HepG2 (cell line): ENCODE measurements around the gene ST3GAL2. TPM values are rescaled to one million over a fixed set of nuclear protein-coding genes. Genes with fewer than 3 reads are reported as not detected.

Source experiments
- ATAD3A ChIP-seq: sonication (generic); formaldehyde crosslinking; IDR thresholded peaks from 2 replicates; pipeline ENCODE4 v1.4.0; 2020; ENCODE audit warnings: missing genetic modification reagents
- KDM6A ChIP-seq: IDR thresholded peaks from 2 replicates; pipeline ENCODE4 v1.6.1; 2016; ENCODE audit warnings: low read depth
- KMT2B ChIP-seq: IDR thresholded peaks from 2 replicates; pipeline ENCODE4 v1.6.1; 2016; ENCODE audit warnings: missing genetic modification reagents, missing compliant biosample characterization
- NFIB ChIP-seq: sonication (generic); formaldehyde crosslinking; IDR thresholded peaks from 2 replicates; pipeline ENCODE4 v1.9.0; 2021; ENCODE audit warnings: missing genetic modification reagents, mild to moderate bottlenecking, borderline replicate concordance
- NFYC ChIP-seq: IDR thresholded peaks from 2 replicates; pipeline ENCODE4 v1.6.1; 2016; ENCODE audit warnings: missing genetic modification reagents, missing compliant biosample characterization
- PHF21A ChIP-seq: sonication (generic); formaldehyde crosslinking; IDR thresholded peaks from 2 replicates; pipeline ENCODE4 v1.5.0; 2020; ENCODE audit warnings: mild to moderate bottlenecking, missing genetic modification reagents
- SMARCC2 ChIP-seq: fragments of 450-650 bp; IDR thresholded peaks from 2 replicates; pipeline ENCODE4 v1.6.1; 2017; ENCODE audit warnings: antibody characterized with exemption, mild to moderate bottlenecking
- TFDP1 ChIP-seq: IDR thresholded peaks from 2 replicates; pipeline ENCODE4 v1.6.1; 2016; ENCODE audit warnings: missing compliant biosample characterization, missing genetic modification reagents, borderline replicate concordance
- ZBTB7A ChIP-seq: sonication (generic); formaldehyde crosslinking; IDR thresholded peaks from 2 replicates; pipeline ENCODE4 v1.8.0; 2022; ENCODE audit warnings: mild to moderate bottlenecking, missing genetic modification reagents
- ZBTB8A ChIP-seq: sonication (generic); formaldehyde crosslinking; IDR thresholded peaks from 2 replicates; pipeline ENCODE4 v1.4.0; 2020; ENCODE audit warnings: mild to moderate bottlenecking, low read depth, missing genetic modification reagents, borderline replicate concordance
- ZFAT ChIP-seq: sonication (generic); formaldehyde crosslinking; conservative IDR thresholded peaks from 2 replicates; pipeline ENCODE4 v1.8.1; 2023; ENCODE audit warnings: missing genetic modification reagents, inconsistent platforms
- ZFY ChIP-seq: sonication (generic); formaldehyde crosslinking; IDR thresholded peaks from 2 replicates; pipeline ENCODE4 v1.4.0; 2020; ENCODE audit warnings: missing genetic modification reagents
- ZKSCAN8 ChIP-seq: IDR thresholded peaks from 2 replicates; pipeline ENCODE4 v1.6.1; 2016; ENCODE audit warnings: borderline replicate concordance, missing genetic modification reagents, missing compliant biosample characterization
- ZNF136 ChIP-seq: sonication (generic); formaldehyde crosslinking; IDR thresholded peaks from 2 replicates; pipeline ENCODE4 v1.8.1; 2022; ENCODE audit warnings: low read depth, mild to moderate bottlenecking, moderate library complexity, missing genetic modification reagents
- ZNF431 ChIP-seq: sonication (generic); formaldehyde crosslinking; IDR thresholded peaks from 2 replicates; pipeline ENCODE4 v1.9.0; 2022; ENCODE audit warnings: missing genetic modification reagents, low read depth, mild to moderate bottlenecking, borderline replicate concordance
- ZNF441 ChIP-seq: sonication (generic); formaldehyde crosslinking; IDR thresholded peaks from 2 replicates; pipeline ENCODE4 v1.7.0; 2021; ENCODE audit warnings: missing genetic modification reagents, borderline replicate concordance
- ZNF7 ChIP-seq: IDR thresholded peaks from 2 replicates; pipeline ENCODE4 v1.6.1; 2016; ENCODE audit warnings: missing biosample characterization, missing genetic modification reagents
- ZNF747 ChIP-seq: sonication (generic); formaldehyde crosslinking; IDR thresholded peaks from 2 replicates; pipeline ENCODE4 v1.8.1; 2023; ENCODE audit warnings: missing genetic modification reagents, mild to moderate bottlenecking, borderline replicate concordance
- ZNF891 ChIP-seq: sonication (generic); formaldehyde crosslinking; IDR thresholded peaks from 2 replicates; pipeline ENCODE4 v1.5.0; 2020; ENCODE audit warnings: mild to moderate bottlenecking, missing genetic modification reagents
- ZSCAN12 ChIP-seq: sonication (generic); formaldehyde crosslinking; IDR thresholded peaks from 2 replicates; pipeline ENCODE4 v1.9.0; 2021; ENCODE audit warnings: mild to moderate bottlenecking, missing genetic modification reagents
- ZSCAN25 ChIP-seq: sonication (generic); formaldehyde crosslinking; IDR thresholded peaks from 2 replicates; pipeline ENCODE4 v1.8.0; 2022; ENCODE audit warnings: mild to moderate bottlenecking, missing genetic modification reagents
- ZSCAN30 ChIP-seq: sonication (generic); formaldehyde crosslinking; IDR thresholded peaks from 2 replicates; pipeline ENCODE4 v1.5.0; 2020; ENCODE audit warnings: mild to moderate bottlenecking, missing genetic modification reagents
- polyA plus RNA-seq, 8 experiments: library from polyadenylated mRNA; depleted of rRNA in 3 of 8; stranded (reverse) in 7 of 8; unstranded in 1 of 8; fragments of >200 nt; fragmentation: Illumina TruSeq in 4 of 8; extraction: Trizol in 4 of 8; gene quantifications; 2 replicates each; pipeline versions ENCODE4 v1.2.1 to v1.2.3, GENCODE V29; 2011 to 2016; ENCODE audit warnings: low read depth in 4 of 8, missing spikeins in 1 of 8, mixed read lengths in 1 of 8; ENCODE audit not compliant: insufficient read depth in 1 of 8
- total RNA-seq, 5 experiments: library from RNA; depleted of rRNA; stranded (reverse); fragments of >200 nt; fragmentation: Illumina TruSeq; extraction: Trizol; gene quantifications; 2 replicates each; pipeline ENCODE4 v1.2.3, GENCODE V29; 2016; ENCODE audit warnings: low read depth in 1 of 5
- TF ChIP-seq, protein P1 (sequence below): sonication (generic); formaldehyde crosslinking; conservative IDR thresholded peaks from 2 replicates; pipeline ENCODE4 v1.5.0; 2020; ENCODE audit warnings: missing genetic modification reagents
- TF ChIP-seq, protein P2 (sequence below): IDR thresholded peaks from 2 replicates; pipeline ENCODE4 v1.6.1; 2016
- TF ChIP-seq, protein P3 (sequence below): sonication (generic); formaldehyde crosslinking; conservative IDR thresholded peaks from 2 replicates; pipeline ENCODE4 v1.8.0; 2022; ENCODE audit warnings: missing genetic modification reagents

The ST3GAL2 gene
- total and polyA plus RNA-seq, 2 of the 13 experiments (the other 11 are each of a cell fraction or from before 2014, with no cell fraction given), result 16.3 to 24.9 TPM

GRCh38 chr16:70380919-70381603 is 57.8 kb downstream of the ST3GAL2 start (continued):
- TF ChIP-seq ZFAT (CRISPR knock-in tag) (peak; percentile 84; the same call in 1 of the 2 replicates), ZNF747 (CRISPR knock-in tag) (peak; percentile 94), ZNF431 (CRISPR knock-in tag) (no peak), ZFY (CRISPR knock-in tag) (peak; percentile 78), ZSCAN25 (peak; percentile 8; the same call in 1 of the 2 replicates), NFIB (0 out of 2 replicates have a peak, but pooled peaks have one; percentile 19), ZNF441 (CRISPR knock-in tag) (peak; percentile 80; the same call in 1 of the 2 replicates), PHF21A (0 out of 2 replicates have a peak, but pooled peaks have one; percentile 70), KMT2B (CRISPR knock-in tag) (peak; percentile 82), ZNF891 (peak; percentile 94), ZKSCAN8 (peak; percentile 51; the same call in 1 of the 2 replicates), NFYC (CRISPR knock-in tag) (peak; percentile 96), ATAD3A (CRISPR knock-in tag) (0 out of 2 replicates have a peak, but pooled peaks have one; percentile 58), ZBTB8A (CRISPR knock-in tag) (peak; percentile 88), ZNF7 (CRISPR knock-in tag) (no peak), SMARCC2 (no peak), ZNF136 (CRISPR knock-in tag) (no peak), ZSCAN12 (CRISPR knock-in tag) (peak; percentile 96; the same call in 1 of the 2 replicates), ZSCAN30 (CRISPR knock-in tag) (0 out of 2 replicates have a peak, but pooled peaks have one; percentile 68), KDM6A (no peak), TFDP1 (CRISPR knock-in tag) (peak; percentile 91), ZBTB7A (CRISPR knock-in tag) (peak; percentile 97)
- TF ChIP-seq, protein P1, sequence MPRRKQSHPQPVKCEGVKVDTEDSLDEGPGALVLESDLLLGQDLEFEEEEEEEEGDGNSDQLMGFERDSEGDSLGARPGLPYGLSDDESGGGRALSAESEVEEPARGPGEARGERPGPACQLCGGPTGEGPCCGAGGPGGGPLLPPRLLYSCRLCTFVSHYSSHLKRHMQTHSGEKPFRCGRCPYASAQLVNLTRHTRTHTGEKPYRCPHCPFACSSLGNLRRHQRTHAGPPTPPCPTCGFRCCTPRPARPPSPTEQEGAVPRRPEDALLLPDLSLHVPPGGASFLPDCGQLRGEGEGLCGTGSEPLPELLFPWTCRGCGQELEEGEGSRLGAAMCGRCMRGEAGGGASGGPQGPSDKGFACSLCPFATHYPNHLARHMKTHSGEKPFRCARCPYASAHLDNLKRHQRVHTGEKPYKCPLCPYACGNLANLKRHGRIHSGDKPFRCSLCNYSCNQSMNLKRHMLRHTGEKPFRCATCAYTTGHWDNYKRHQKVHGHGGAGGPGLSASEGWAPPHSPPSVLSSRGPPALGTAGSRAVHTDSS (CRISPR knock-in tag), result peak; percentile 82; the same call in 1 of the 2 replicates
- TF ChIP-seq, protein P2, sequence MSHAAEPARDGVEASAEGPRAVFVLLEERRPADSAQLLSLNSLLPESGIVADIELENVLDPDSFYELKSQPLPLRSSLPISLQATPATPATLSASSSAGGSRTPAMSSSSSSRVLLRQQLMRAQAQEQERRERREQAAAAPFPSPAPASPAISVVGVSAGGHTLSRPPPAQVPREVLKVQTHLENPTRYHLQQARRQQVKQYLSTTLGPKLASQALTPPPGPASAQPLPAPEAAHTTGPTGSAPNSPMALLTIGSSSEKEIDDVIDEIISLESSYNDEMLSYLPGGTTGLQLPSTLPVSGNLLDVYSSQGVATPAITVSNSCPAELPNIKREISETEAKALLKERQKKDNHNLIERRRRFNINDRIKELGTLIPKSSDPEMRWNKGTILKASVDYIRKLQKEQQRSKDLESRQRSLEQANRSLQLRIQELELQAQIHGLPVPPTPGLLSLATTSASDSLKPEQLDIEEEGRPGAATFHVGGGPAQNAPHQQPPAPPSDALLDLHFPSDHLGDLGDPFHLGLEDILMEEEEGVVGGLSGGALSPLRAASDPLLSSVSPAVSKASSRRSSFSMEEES (CRISPR knock-in tag), result peak; percentile 89
- TF ChIP-seq, protein P3, sequence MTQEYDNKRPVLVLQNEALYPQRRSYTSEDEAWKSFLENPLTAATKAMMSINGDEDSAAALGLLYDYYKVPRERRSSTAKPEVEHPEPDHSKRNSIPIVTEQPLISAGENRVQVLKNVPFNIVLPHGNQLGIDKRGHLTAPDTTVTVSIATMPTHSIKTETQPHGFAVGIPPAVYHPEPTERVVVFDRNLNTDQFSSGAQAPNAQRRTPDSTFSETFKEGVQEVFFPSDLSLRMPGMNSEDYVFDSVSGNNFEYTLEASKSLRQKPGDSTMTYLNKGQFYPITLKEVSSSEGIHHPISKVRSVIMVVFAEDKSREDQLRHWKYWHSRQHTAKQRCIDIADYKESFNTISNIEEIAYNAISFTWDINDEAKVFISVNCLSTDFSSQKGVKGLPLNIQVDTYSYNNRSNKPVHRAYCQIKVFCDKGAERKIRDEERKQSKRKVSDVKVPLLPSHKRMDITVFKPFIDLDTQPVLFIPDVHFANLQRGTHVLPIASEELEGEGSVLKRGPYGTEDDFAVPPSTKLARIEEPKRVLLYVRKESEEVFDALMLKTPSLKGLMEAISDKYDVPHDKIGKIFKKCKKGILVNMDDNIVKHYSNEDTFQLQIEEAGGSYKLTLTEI (CRISPR knock-in tag), result no peak
